ACC112 (cell line): ENCODE measurements around the gene PAFAH1B2.
A peak's percentile ranks its signal among the peaks of the same experiment; 100 is the strongest.

Source experiments
- H2AFZ ChIP-seq: fragments of 200-600 bp; sonication (generic); one replicate; pipeline ENCODE4 v1.6.0; 2017; ENCODE audit warnings: antibody characterized with exemption, low read length; ENCODE audit not compliant: unreplicated experiment
- H3K27ac ChIP-seq: fragments of 200-600 bp; sonication (generic); 2 replicates; pipeline ENCODE4 v1.5.1; 2014; ENCODE audit warnings: low read depth, mild to moderate bottlenecking, antibody characterized with exemption, low read length, moderate library complexity
- H3K27me3 ChIP-seq: fragments of 200-600 bp; sonication (generic); 2 replicates; pipeline ENCODE4 v1.6.1; 2014; ENCODE audit warnings: mild to moderate bottlenecking, antibody characterized with exemption, low read length, moderate library complexity, mixed read lengths; ENCODE audit not compliant: insufficient read depth
- H3K36me3 ChIP-seq: fragments of 200-600 bp; sonication (generic); 2 replicates; pipeline ENCODE4 v1.6.1; 2016; ENCODE audit warnings: mild to moderate bottlenecking, antibody characterized with exemption, low read length, moderate library complexity, mixed read lengths; ENCODE audit not compliant: insufficient read depth
- H3K4me1 ChIP-seq: fragments of 200-600 bp; sonication (generic); one replicate; pipeline ENCODE4 v1.6.1; 2016; ENCODE audit warnings: low read length, mixed read lengths; ENCODE audit not compliant: insufficient read depth, unreplicated experiment, control insufficient read depth
- H3K4me3 ChIP-seq: fragments of 200-600 bp; sonication (generic); 2 replicates; pipeline ENCODE4 v1.5.1; 2014; ENCODE audit warnings: mild to moderate bottlenecking, low read depth, low read length
- H3K79me2 ChIP-seq: fragments of 200-600 bp; sonication (generic); one replicate; pipeline ENCODE4 v1.6.0; 2016; ENCODE audit warnings: low read length; ENCODE audit not compliant: control insufficient read depth, unreplicated experiment, insufficient read depth

PAFAH1B2 gene

GRCh38 chr11:117218133-117218915, 74.2 kb downstream of the PAFAH1B2 start:
- Histone ChIP-seq H3K36me3 (peaks cover 27% of the 10 kb centered on the region), H3K27me3 (no peaks in the 10 kb centered on the region), H3K4me1 (peaks cover 60% of the 10 kb centered on the region), H3K79me2 (no peaks in the 10 kb centered on the region), H2AFZ (no peak overlapping the region), H3K4me3 (no peak overlapping the region), H3K27ac (peak overlapping the region; percentile 87)

GRCh38 chr11:117219001-117219400, 74.9 kb downstream of the PAFAH1B2 start:
- peaks cover 30% of the 10 kb centered on the region for H3K36me3 ChIP-seq
- H3K27me3 ChIP-seq = no peaks in the 10 kb centered on the region
- peak overlapping the region; percentile 87 for H3K27ac ChIP-seq
- H2AFZ ChIP-seq = no peak overlapping the region
- H3K79me2 ChIP-seq = no peaks in the 10 kb centered on the region
- H3K4me1 ChIP-seq = peaks cover 60% of the 10 kb centered on the region
- no peak overlapping the region for H3K4me3 ChIP-seq

DNA sequence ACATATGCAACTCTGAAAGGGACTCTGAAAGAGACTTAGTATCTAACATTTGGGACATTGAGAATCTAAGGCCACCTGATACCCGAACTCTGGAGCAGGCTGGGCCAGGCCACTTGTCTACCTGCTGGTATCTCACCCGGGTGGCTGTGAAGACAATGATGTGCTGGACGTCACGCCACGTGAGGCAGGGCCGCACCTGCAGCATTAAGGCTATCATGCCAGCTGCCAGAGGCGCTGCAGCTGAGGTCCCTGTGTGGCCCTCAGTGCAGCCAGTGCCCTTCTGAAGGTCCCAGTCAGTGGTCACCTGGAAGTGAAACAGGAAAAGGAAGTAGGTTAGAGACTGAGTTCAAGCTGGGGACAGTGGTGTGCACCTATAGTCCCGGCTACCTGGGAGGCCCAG, 75.4 kb downstream of the PAFAH1B2 start:
- peaks cover 60% of the 10 kb centered on the region for H3K4me1 ChIP-seq
- no peak overlapping the region for H2AFZ ChIP-seq
- no peaks in the 10 kb centered on the region for H3K79me2 ChIP-seq
- H3K4me3 ChIP-seq = no peak overlapping the region
- H3K27ac ChIP-seq = no peak overlapping the region
- H3K36me3 ChIP-seq = peaks cover 28% of the 10 kb centered on the region
- no peaks in the 10 kb centered on the region for H3K27me3 ChIP-seq

- Histone ChIP-seq H3K79me2 (no peaks in the 10 kb centered on the region), H3K4me1 (peaks cover 57% of the 10 kb centered on the region), H3K27ac (no peak overlapping the region), H3K27me3 (no peaks in the 10 kb centered on the region), H2AFZ (no peak overlapping the region), H3K36me3 (peaks cover 25% of the 10 kb centered on the region), H3K4me3 (no peak overlapping the region)
These were observed 75.9 kb downstream of the PAFAH1B2 start for GRCh38 chr11:117219995-117220394.

DNA sequence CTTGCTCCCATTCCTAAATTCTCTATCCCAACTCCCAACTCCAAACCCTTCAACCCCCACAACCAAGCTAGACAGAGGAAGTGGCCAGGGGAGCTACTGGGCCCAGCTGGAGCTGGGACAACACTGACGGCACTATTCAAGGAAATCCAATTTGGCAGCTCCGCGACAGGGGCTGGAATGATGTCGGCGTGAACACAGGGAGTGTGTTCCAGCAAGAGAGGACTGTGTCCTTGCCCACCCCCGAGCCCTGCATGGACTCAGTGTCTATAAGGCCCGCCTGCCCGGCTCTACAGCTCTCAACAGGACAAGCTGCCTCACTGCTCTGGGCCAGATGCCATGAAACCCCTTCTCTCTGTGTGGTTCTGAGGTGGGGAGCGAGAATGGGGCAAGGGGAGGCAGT, 76.5 kb downstream of the PAFAH1B2 start:
- H3K36me3 ChIP-seq = peaks cover 25% of the 10 kb centered on the region
- H3K27ac ChIP-seq = peak overlapping the region; percentile 92
- H3K4me1 ChIP-seq = peaks cover 57% of the 10 kb centered on the region
- no peaks in the 10 kb centered on the region for H3K27me3 ChIP-seq
- H3K79me2 ChIP-seq = no peaks in the 10 kb centered on the region
- H2AFZ ChIP-seq = no peak overlapping the region
- H3K4me3 ChIP-seq = no peak overlapping the region

DNA sequence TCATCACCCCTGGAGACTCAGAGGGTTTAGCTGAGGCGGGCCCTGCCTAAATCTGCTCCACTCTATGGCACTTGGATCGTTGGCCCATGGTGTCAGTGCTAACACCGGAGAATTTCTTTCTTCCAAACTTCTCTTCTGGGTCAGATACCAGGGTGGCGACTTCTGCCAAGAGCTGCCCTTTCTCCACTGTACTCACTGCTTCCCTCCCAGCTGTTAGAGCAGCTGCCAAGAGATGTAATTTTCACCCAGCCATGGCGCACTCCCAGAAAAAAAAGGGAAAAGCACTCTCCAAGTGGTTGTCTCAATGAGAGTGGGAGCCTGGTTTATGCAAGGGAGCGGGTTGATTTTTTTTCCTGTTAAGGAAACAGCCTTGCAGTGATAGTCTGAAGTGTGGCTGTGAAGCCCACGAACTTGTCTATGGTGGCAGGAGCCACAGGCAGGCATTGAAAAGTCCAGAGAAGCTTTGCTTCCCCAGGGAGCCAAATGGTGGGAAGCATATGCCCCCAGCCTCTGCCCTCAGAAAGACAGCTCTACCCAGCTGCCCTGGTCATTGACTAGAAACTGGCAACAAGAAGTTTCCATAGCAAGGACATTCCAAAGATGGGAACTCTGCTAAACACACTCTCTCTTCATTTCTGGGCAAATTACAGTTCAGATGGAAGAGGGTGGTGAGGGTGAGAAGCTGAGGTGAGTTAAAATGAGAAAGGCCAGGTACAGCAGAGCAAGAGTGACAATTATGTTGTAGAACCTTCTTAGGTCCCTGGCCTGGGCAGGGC, 77.1 kb downstream of the PAFAH1B2 start:
- H3K4me1 ChIP-seq = peaks cover 57% of the 10 kb centered on the region
- no peaks in the 10 kb centered on the region for H3K79me2 ChIP-seq
- peaks cover 25% of the 10 kb centered on the region for H3K36me3 ChIP-seq
- H3K4me3 ChIP-seq = peak overlapping the region; percentile 29; the same call in 1 of the 2 replicates
- peak overlapping the region; percentile 92 for H3K27ac ChIP-seq
- no peaks in the 10 kb centered on the region for H3K27me3 ChIP-seq
- H2AFZ ChIP-seq = peak overlapping the region; percentile 15

GRCh38 chr11:117221775-117222517, 77.9 kb downstream of the PAFAH1B2 start:
- H3K4me3 ChIP-seq = peak overlapping the region; percentile 29; the same call in 1 of the 2 replicates
- H2AFZ ChIP-seq = peak overlapping the region; percentile 15
- peaks cover 52% of the 10 kb centered on the region for H3K4me1 ChIP-seq
- no peaks in the 10 kb centered on the region for H3K79me2 ChIP-seq
- no peaks in the 10 kb centered on the region for H3K27me3 ChIP-seq
- H3K27ac ChIP-seq = peak overlapping the region; percentile 92
- peaks cover 25% of the 10 kb centered on the region for H3K36me3 ChIP-seq

DNA sequence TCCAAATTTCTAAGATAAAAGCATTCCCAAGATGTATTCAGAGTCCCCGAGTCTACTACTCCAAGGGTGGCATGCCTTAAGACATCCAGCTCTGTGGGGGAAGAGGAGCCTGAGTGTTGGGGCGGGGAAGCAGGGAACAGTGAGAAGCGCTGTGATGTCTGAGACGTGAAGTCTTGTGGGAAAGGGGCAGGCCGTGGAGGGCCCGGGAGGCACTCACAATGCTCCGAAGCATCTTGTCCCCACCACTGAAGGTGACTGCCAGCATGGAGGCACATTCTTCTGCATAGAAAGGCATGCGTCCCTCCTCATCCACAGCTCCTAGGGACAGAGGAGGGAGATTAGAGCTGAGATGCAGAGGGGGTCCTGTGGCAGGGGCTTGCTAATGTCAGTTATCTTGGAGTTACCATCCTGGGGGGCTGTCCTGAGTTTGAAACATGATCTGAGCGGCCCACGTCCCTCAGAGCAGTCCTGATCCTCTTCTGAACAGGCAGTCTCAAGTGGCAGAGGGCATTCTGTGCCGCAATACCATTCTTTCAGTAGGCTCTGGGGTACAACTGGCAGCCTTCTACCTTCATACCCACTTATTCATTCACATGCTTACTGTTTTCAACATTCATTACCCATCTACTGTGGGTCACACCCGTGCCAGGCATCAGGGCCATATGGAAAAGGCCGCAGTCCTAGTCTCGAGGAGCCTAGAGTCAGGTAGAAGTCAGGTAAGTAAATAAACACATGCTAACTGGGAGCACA, 79.1 kb downstream of the PAFAH1B2 start:
- Histone ChIP-seq H3K36me3 (peaks cover 25% of the 10 kb centered on the region), H3K27ac (peak overlapping the region; percentile 92), H3K4me3 (no peak overlapping the region), H3K27me3 (no peaks in the 10 kb centered on the region), H3K4me1 (peaks cover 40% of the 10 kb centered on the region), H3K79me2 (no peaks in the 10 kb centered on the region), H2AFZ (no peak overlapping the region)

GRCh38 chr11:117223741-117224689, 79.9 kb downstream of the PAFAH1B2 start:
- Histone ChIP-seq H3K79me2 (peaks cover 2% of the 10 kb centered on the region), H3K4me3 (no peak overlapping the region), H3K36me3 (peaks cover 20% of the 10 kb centered on the region), H3K27ac (0 out of 2 replicates have a peak overlapping the region, but pooled peaks have one; percentile 92), H3K27me3 (no peaks in the 10 kb centered on the region), H2AFZ (no peak overlapping the region), H3K4me1 (peaks cover 32% of the 10 kb centered on the region)
